ENCODE results near the gene IGF2BP2.
A peak's percentile ranks its signal among the peaks of the same experiment; 100 is the strongest.

IGF2BP2 gene

GRCh38 chr3:185631508-185632206, 193.2 kb downstream of the IGF2BP2 start:
- DNase-seq: no peak

- no peak for DNase-seq
Observed at GRCh38 chr3:185631108-185631507, 193.7 kb downstream of the IGF2BP2 start.

- peak; percentile 21 to 24 for DNase-seq
Observed at GRCh38 chr3:185630182-185630622, 194.6 kb downstream of the IGF2BP2 start.

GRCh38 chr3:185629554-185630181, 195.2 kb downstream of the IGF2BP2 start:
- DNase-seq: no peak

- no peak for DNase-seq
Observed at GRCh38 chr3:185625784-185626183, 199.1 kb downstream of the IGF2BP2 start.

- DNase-seq: no peak
Observed at GRCh38 chr3:185623939-185624665, 200.7 kb downstream of the IGF2BP2 start.

- no peak for DNase-seq
Observed at GRCh38 chr3:185613016-185613415, 211.8 kb downstream of the IGF2BP2 start.

- no peak for DNase-seq
Observed at GRCh38 chr3:185606196-185606595, 218.6 kb downstream of the IGF2BP2 start.

- DNase-seq: no peak
Observed at GRCh38 chr3:185605566-185605965, 219.3 kb downstream of the IGF2BP2 start.

- DNase-seq: peak in 1 of 2 experiments; percentile 25
Observed at GRCh38 chr3:185595526-185595925, 229.3 kb downstream of the IGF2BP2 start.

- DNase-seq: peak in 1 of 2 experiments; percentile 20
Observed at GRCh38 chr3:185594073-185594472, 230.8 kb downstream of the IGF2BP2 start.
